Skeletal muscle tissue (tissue), 4 donors: ENCODE results near the gene LCN15. TPM values are rescaled to one million over a fixed set of nuclear protein-coding genes. Genes with fewer than 3 reads are reported as not detected.

Experiments
- H3K27ac ChIP-seq: one replicate; pipeline ENCODE4 v1.7.0; 2013; ENCODE audit warnings: mild to moderate bottlenecking, low read depth, low read length, inconsistent platforms
- H3K27me3 ChIP-seq, 3 donors: one replicate each; pipeline ENCODE4 v1.7.0; 2013; ENCODE audit warnings: low read length in 3 of 3; ENCODE audit not compliant: control insufficient read depth in 3 of 3, insufficient read depth in 3 of 3
- H3K36me3 ChIP-seq, 3 donors: one replicate each; pipeline ENCODE4 v1.7.0; 2013; ENCODE audit warnings: low read length in 3 of 3; ENCODE audit not compliant: control insufficient read depth in 3 of 3, insufficient read depth in 3 of 3
- H3K4me1 ChIP-seq, 3 donors: one replicate each; pipeline ENCODE4 v1.7.0; 2013; ENCODE audit warnings: low read length in 3 of 3, mild to moderate bottlenecking in 3 of 3; ENCODE audit not compliant: control insufficient read depth in 3 of 3, insufficient read depth in 3 of 3
- H3K4me3 ChIP-seq, 3 donors: one replicate each; pipeline ENCODE4 v1.7.0; 2013; ENCODE audit warnings: low read length in 3 of 3
- H3K9ac ChIP-seq, 3 donors: one replicate each; pipeline ENCODE4 v1.7.0; 2013; ENCODE audit warnings: low read length in 3 of 3, mild to moderate bottlenecking in 3 of 3, moderate library complexity in 2 of 3, low read depth in 1 of 3
- H3K9me3 ChIP-seq, 3 donors: one replicate each; pipeline ENCODE4 v1.7.0; 2013; ENCODE audit warnings: low read length in 3 of 3; ENCODE audit not compliant: control insufficient read depth in 3 of 3
- total RNA-seq: library from RNA; depleted of rRNA; stranded (reverse); fragments of >200 nt; gene quantifications from one replicate; pipeline ENCODE4 v1.2.3, GENCODE V29; 2014
- donor health status: Osteomylitis.

The LCN15 gene
- total RNA-seq, 1 donor from 2014 or later = not detected

DNA sequence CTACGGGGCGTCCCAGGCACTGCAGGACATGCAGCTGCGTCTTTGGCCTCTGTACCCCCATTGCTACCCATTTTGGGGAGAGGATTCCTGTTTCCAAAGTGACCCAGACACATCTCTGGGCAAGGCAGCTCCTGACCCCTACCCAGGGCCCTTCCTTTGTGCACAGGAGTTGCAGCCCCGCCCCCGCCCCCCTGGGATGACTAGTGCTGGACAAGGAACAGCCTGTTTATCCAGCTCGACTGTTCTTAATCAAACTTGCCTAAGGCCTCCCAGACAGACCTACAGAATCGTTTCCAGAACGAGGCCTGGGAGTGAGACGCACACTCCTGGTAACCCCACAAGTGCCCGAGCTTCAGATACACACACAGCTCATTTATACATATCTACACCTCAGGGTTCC is 38.7 kb downstream of the LCN15 start:
- Histone ChIP-seq H3K4me1 (peaks cover 37 to 63% (median 50%) of the 10 kb centered on the region in 3 donors), H3K9ac (peak overlapping the region in 1 of 3 donors; percentile 40), H3K27me3 (no peaks in the 10 kb centered on the region), H3K4me3 (peak overlapping the region in 2 of 3 donors; percentile 98), H3K9me3 (no peaks in the 10 kb centered on the region), H3K27ac (no peak overlapping the region), H3K36me3 (peaks cover 39 to 47% (median 42%) of the 10 kb centered on the region in 3 donors)

- Histone ChIP-seq H3K36me3 (peaks cover 39 to 47% (median 42%) of the 10 kb centered on the region in 3 donors), H3K9ac (no peak overlapping the region), H3K4me1 (peaks cover 42 to 63% (median 56%) of the 10 kb centered on the region in 3 donors), H3K4me3 (no peak overlapping the region), H3K27me3 (no peaks in the 10 kb centered on the region), H3K27ac (no peak overlapping the region), H3K9me3 (no peaks in the 10 kb centered on the region)
Observed at GRCh38 chr9:136724772-136725171, 39.5 kb downstream of the LCN15 start.

GRCh38 chr9:136723989-136724388 is 40.3 kb downstream of the LCN15 start:
- H3K4me1 ChIP-seq = peaks cover 38 to 63% (median 54%) of the 10 kb centered on the region in 3 donors
- no peak overlapping the region for H3K27ac ChIP-seq
- H3K4me3 ChIP-seq = no peak overlapping the region
- H3K36me3 ChIP-seq = peaks cover 39 to 47% (median 42%) of the 10 kb centered on the region in 3 donors
- no peak overlapping the region for H3K9ac ChIP-seq
- peaks cover 0 to 3% (median 0%) of the 10 kb centered on the region in 3 donors for H3K27me3 ChIP-seq
- no peaks in the 10 kb centered on the region for H3K9me3 ChIP-seq

- no peak overlapping the region for H3K27ac ChIP-seq
- peaks cover 39 to 47% (median 42%) of the 10 kb centered on the region in 3 donors for H3K36me3 ChIP-seq
Observed at GRCh38 chr9:136723362-136723976, 40.8 kb downstream of the LCN15 start.

DNA sequence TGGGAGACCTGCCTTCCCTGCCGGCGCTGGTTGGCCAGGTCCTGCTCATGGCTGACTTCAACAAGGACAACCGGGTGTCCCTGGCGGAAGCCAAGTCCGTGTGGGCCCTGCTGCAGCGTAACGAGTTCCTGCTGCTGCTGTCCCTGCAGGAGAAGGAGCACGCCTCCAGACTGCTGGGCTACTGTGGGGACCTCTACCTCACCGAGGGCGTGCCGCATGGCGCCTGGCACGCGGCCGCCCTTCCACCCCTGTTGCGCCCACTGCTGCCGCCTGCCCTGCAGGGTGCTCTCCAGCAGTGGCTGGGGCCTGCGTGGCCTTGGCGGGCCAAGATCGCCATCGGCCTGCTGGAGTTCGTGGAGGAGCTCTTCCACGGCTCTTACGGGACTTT is 41.4 kb downstream of the LCN15 start:
- Histone ChIP-seq H3K4me1 (peaks cover 31 to 54% (median 47%) of the 10 kb centered on the region in 3 donors), H3K36me3 (peaks cover 39 to 47% (median 42%) of the 10 kb centered on the region in 3 donors), H3K9ac (peak overlapping the region in 1 of 3 donors; percentile 16)

More at GRCh38 chr9:136723362-136723976, 40.8 kb downstream of the LCN15 start:
- H3K9me3 ChIP-seq = no peaks in the 10 kb centered on the region
- H3K9ac ChIP-seq = peak overlapping the region in 1 of 3 donors; percentile 16
- peaks cover 0 to 3% (median 0%) of the 10 kb centered on the region in 3 donors for H3K27me3 ChIP-seq
- no peak overlapping the region for H3K4me3 ChIP-seq
- peaks cover 33 to 58% (median 49%) of the 10 kb centered on the region in 3 donors for H3K4me1 ChIP-seq

DNA sequence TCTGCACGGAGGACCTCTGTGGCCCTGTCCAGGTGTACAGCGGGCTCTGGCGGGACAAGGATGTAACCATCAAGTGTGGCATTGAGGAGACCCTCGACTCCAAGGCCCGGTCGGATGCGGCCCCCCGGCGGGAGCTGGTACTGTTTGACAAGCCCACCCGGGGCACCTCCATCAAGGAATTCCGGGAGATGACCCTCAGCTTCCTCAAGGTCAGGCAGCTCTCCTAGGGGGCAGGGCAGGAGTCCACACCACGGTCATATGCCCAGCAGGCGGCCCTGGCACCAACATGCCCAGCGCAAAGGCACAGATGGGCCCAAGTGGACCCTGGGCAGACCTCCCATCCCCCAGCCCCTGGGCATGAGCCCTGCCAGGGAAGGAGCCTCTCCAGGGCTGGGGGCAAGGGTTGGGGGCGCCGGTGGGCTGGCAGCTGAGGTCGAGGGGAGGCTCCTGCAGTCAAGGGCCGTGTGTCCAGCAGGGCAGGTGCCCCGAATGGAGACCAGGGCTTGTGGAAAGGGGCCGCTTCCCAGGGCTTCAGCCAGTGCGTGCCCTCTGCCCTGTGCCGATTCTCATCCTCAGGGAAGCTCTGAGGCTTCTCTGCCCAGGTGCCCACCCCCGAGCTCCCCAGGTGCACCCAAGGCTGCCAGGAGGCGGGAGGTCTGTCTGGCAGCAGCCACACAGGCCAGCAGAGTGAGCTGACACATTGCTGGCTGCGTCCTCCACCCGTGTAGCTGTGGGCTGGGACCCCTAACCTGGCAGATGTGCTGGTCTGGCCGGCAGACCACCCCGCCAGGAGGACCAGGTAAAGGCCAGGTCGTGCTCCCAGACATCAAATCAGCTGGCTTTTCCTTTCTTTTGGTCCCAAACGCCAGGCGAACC is 42.0 kb downstream of the LCN15 start:
- no peak overlapping the region for H3K27ac ChIP-seq

More for the DNA sequence above, 41.4 kb downstream of the LCN15 start:
- Histone ChIP-seq H3K9me3 (no peaks in the 10 kb centered on the region), H3K4me3 (no peak overlapping the region), H3K27me3 (peaks cover 0 to 3% (median 0%) of the 10 kb centered on the region in 3 donors), H3K27ac (no peak overlapping the region)

DNA sequence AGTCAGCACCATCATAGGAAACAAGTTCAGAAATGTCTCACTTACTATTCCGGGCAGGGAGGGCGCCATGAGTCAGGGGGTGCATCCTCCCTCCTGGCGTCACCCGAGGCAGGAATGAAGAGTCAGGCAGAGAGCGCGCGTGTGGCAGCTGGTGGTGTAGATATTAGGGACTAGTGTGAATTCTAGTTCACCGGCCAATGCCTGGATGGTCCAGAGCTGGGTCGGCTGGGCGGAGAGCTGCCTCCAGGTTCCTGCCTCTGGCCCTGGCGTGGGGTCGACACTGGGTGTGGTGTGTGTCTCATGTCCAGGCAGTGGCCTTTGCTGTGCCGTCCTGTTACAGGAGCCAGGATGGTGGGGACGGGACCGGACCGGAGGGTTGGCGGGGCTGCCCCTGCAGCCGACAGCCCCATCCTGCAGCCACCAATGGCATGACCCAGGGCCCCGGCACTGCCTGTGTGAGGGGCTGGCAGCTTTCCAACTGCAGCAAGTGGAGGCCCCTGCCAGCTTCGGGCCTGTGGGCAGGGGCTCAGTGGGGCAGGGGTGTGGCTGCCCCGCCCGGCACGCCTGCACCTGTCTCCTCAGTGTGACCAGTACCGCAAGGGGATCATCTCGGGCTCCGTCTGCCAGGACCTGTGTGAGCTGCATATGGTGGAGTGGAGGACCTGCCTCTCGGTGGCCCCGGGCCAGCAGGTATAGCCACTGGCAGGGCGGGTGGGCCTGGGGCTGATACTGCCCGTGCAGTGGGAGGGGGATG is 42.8 kb downstream of the LCN15 start:
- Histone ChIP-seq H3K36me3 (peaks cover 36 to 42% (median 39%) of the 10 kb centered on the region in 3 donors), H3K27ac (no peak overlapping the region), H3K9ac (peak overlapping the region in 1 of 3 donors; percentile 45), H3K27me3 (peaks cover 0 to 7% (median 3%) of the 10 kb centered on the region in 3 donors), H3K4me3 (no peak overlapping the region), H3K4me1 (peaks cover 19 to 42% (median 36%) of the 10 kb centered on the region in 3 donors), H3K9me3 (no peaks in the 10 kb centered on the region)

More for the DNA sequence above, 42.0 kb downstream of the LCN15 start:
- Histone ChIP-seq H3K4me3 (no peak overlapping the region), H3K9ac (no peak overlapping the region), H3K27me3 (peaks cover 0 to 7% (median 0%) of the 10 kb centered on the region in 3 donors), H3K4me1 (peaks cover 28 to 50% (median 44%) of the 10 kb centered on the region in 3 donors), H3K9me3 (no peaks in the 10 kb centered on the region), H3K36me3 (peaks cover 39 to 47% (median 42%) of the 10 kb centered on the region in 3 donors)

DNA sequence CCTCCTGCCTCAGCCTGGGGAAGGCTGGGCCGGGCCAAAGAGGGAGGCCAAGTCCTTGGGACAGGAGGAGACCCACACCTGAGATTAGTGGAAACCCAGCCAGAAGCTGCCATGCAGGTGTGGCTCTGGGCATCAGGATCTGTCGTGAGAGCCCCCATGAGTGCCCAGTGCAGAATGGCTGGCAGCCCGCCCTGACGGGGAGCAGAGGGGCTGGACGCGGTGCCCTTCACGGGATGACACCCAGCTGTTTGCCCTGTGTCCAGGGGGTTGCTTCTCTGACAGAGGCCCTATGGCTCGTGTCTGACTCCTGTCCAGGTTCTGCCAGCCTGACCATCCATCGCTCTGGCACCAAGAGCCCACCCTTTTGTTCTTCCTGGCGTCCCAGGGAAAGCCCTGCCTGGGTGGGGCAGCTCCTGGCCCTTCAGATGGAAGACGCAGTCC is 43.4 kb downstream of the LCN15 start:
- H3K36me3 ChIP-seq = peaks cover 30 to 36% (median 33%) of the 10 kb centered on the region in 3 donors
- H3K4me1 ChIP-seq = peaks cover 13 to 36% (median 30%) of the 10 kb centered on the region in 3 donors
- H3K27ac ChIP-seq = no peak overlapping the region
- no peaks in the 10 kb centered on the region for H3K9me3 ChIP-seq
- H3K27me3 ChIP-seq = peaks cover 3 to 8% (median 7%) of the 10 kb centered on the region in 3 donors
- peak overlapping the region in 1 of 3 donors; percentile 45 for H3K9ac ChIP-seq
- H3K4me3 ChIP-seq = no peak overlapping the region

DNA sequence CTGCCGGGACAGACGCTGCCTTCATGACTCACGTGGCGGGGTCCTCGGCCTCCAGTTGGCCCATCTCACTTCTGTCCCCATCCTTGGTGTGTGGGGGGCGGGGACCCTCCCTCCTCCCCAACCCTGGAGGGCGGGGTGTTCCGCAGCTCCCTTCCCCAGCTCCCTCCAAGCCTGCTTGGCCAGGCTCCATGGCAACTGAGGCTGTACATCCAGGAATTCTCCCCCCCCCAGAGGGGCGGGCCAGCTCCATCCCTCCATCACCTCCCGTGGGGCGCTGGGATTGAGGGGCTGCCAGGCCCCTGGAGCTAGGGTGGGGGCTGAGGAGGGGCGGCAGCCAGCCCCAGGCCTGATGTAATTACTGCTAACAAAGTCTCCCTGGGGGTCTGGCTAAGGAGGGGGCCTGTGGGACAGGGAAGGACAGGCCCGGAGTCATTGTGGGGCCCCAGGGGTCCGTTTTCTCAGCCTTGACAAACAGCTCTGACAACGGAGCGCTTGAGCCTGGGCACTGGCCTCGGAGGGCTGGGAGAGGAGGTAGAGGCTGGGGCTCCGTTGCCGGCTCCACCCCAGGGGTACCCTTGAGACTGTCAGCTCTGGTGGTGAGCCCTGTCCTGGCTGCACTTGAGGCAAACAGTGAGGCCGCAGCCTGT is 43.9 kb downstream of the LCN15 start:
- H3K9me3 ChIP-seq = no peaks in the 10 kb centered on the region
- peaks cover 25 to 31% (median 28%) of the 10 kb centered on the region in 3 donors for H3K36me3 ChIP-seq
- H3K4me3 ChIP-seq = no peak overlapping the region
- peak overlapping the region in 1 of 3 donors; percentile 25 for H3K9ac ChIP-seq
- H3K27ac ChIP-seq = no peak overlapping the region
- peaks cover 8 to 34% (median 27%) of the 10 kb centered on the region in 3 donors for H3K4me1 ChIP-seq
- peaks cover 6 to 12% (median 9%) of the 10 kb centered on the region in 3 donors for H3K27me3 ChIP-seq
